Smooth muscle cell of the umbilical artery (primary cell): ENCODE measurements around the gene ZNF346. TPM values are rescaled to one million over a fixed set of nuclear protein-coding genes. Genes with fewer than 3 reads are reported as not detected.

Experiments
- total RNA-seq: library from RNA; depleted of rRNA; stranded (reverse); fragments of >200 nt; gene quantifications from 2 replicates; pipeline ENCODE4 v1.2.3, GENCODE V29; 2014

The ZNF346 gene, protein sequence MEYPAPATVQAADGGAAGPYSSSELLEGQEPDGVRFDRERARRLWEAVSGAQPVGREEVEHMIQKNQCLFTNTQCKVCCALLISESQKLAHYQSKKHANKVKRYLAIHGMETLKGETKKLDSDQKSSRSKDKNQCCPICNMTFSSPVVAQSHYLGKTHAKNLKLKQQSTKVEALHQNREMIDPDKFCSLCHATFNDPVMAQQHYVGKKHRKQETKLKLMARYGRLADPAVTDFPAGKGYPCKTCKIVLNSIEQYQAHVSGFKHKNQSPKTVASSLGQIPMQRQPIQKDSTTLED
- total RNA-seq = 12.8 and 15.8 TPM in 2 replicates

DNA sequence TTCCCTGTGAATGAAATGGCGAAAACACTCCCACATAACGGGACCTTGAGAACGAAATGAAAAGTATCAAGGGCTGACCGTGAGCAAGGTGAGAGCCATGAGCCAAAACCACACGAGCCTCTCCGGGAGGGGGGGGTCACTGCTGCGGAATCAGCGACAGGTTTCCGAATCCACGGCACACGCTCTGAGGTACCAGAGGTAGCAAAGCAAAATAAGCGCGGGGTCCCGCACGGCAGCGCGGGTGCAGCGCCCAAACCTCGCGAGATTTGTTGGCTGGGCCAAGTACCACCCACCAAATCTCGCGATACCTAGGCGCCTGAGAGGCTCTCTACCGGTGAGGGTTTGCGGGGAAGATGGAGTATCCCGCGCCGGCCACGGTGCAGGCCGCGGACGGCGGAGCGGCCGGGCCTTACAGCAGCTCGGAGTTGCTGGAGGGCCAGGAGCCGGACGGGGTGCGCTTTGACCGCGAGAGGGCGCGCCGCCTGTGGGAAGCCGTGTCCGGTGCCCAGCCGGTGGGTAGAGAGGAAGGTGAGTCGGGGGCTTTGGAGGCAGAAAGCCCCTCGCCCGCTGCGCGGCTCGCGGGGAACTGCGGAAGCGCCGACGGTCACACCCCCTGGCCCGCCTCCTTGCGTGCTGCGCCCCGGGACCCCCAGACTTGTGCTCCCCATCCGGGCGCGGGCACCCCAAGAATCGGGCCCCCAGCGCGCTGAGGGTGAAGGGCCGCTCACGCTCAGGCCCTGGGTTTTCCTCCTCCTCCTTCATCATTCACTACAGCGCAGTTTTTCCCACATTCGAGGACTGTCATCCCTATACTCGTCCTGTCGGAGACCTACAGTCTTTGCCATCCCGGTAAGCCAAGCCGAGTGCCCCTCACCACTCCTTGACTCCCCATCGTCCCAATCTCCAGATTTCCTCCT is at the start of gene ZNF346:
ZNF346 (plus strand) TSS at position 311 of the 917 bp plus-strand sequence; CDS start at position 354, 43 bp downstream.

DNA sequence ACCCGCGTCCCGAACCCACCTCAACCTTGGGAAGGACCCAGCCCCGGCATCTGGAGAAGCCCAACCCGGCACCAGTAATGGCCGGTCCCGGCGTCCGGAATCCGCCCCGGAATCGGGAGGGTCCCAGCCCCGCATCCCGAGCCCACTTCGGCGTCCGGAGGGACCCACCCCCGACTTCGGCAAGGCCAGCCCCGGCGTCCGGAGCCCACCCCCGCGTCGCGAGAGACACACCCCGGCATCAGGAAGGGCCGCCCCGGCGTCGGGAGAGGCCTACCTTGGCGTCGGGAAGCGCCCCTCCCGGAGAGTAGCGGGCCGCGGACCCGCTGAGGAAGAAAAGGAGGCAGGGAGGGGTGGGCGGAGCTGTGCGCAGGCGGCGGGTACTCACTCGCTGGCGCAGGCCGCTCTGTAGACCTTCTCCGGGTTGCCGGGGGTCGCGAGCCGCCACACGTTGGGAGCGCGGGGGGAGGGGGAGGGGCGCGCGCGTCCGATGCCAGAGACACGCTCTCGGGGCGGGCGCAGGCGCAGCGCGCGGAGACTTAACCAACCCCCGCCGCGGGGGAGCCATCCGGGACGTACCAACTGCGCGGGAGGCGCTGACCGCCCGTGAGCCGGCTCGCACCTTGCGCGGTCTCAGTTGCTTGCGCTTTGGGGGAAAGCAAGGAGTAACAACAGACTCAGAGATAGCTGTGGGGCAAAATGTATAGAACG is 16.1 kb upstream of the ZNF346 start, which contains the start of gene UIMC1:
UIMC1 (minus strand) TSS at position 515 of the 708 bp plus-strand sequence. CDS start 24,164 bp downstream, outside the sequence.

DNA sequence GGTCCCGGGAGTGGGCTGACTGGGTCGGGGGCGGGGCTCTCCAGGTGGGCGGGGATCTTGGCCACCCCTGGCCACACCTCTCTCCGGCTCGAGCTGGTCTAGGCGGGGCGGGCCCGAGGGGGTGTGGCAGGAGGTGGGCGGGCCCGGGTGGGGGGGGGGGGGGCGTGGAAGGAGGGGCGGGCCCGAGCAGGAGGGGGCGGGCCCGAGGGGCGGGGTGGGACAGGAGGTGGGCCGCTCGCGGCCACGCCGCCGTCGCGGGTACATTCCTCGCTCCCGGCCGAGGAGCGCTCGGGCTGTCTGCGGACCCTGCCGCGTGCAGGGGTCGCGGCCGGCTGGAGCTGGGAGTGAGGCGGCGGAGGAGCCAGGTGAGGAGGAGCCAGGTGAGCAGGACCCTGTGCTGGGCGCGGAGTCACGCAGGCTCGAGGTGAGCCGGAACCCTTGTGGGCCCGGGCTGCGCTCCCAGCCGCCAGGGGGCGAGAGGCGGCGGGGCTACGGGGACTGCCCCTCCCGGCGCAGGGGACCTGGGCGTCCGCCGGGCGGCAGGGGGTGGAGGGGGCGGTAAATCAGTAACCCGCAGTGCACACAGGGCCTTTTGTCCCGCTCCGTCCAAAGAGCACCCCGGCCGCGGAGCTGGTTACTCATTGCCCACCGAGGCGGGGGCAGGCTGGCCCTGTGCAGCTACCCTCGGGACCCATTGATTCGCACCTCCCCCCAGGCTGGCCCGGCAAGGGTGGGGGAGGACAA is 64.3 kb downstream of the ZNF346 start, which contains the start of gene FGFR4:
FGFR4 (plus strand) TSS at position 262 of the 744 bp plus-strand sequence. CDS start 2,688 bp downstream, outside the sequence.

Other genes starting within 250 kb of the ZNF346 start
- not detected in 2 replicates for gene UNC5A, start 212.1 kb upstream of the ZNF346 start, total RNA-seq
- not detected in 2 replicates for gene HK3, start 123.3 kb upstream of the ZNF346 start, total RNA-seq
- gene UIMC1, start 15.9 kb upstream of the ZNF346 start, total RNA-seq = 30.9 and 36.2 TPM in 2 replicates
- 0.59 and 2.6 TPM in 2 replicates for gene FGFR4, start 64.2 kb downstream of the ZNF346 start, total RNA-seq
- gene NSD1, start 111.1 kb downstream of the ZNF346 start, total RNA-seq = 41.3 and 55.4 TPM in 2 replicates